GM19328 (cell line): ENCODE measurements around the gene LDHB.
"Not testable (repeated sequence)": the region's sequence is repeated elsewhere in the genome, so short reads cannot be mapped to it uniquely, and the experiment has no call there.

Experiments
- ATAC-seq: cut with Tn5 transposase; IDR thresholded peaks from one replicate; pipeline ENCODE4 v1.9.1; 2021; ENCODE audit warnings: mild to moderate bottlenecking, moderate library complexity; ENCODE audit not compliant: unreplicated experiment

The LDHB gene

DNA sequence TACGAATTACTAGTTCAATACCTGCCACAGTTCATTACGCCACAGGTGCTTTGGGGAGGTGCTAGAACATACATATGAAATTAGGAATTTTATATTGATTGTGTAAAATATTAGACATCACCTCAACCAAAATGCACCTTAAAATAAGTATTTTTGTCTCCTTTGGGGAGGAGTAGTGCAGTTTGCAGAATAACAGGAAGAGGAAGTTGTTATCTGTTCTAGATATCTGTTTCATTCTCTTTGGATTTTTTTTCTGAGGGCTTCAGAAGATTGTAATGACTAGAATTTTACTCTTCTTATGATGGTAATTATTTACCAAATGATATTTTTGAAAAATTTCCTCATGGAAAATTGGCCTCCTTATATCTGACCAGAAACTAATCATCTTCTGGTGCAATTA, 43.1 kb downstream of the LDHB start:
- no peak for ATAC-seq

DNA sequence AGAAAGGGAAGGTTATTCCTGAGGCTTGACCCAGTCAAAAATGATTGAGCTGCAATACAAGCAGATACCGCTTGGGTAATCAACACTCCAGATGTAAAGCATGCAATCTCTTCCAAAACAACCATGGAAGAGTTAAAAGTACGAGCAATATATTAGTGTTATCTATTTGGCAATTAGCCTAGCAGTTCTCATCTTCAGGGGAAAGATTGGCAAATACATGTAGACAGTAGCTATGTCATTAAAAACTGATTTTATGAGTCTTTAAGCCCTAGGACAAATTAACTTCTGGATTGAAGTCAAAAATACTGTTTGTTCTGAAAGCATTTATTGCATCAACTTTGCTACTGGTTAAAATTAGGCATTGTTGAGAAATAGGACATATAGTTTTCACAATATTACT, 43.7 kb downstream of the LDHB start:
- ATAC-seq = no peak

DNA sequence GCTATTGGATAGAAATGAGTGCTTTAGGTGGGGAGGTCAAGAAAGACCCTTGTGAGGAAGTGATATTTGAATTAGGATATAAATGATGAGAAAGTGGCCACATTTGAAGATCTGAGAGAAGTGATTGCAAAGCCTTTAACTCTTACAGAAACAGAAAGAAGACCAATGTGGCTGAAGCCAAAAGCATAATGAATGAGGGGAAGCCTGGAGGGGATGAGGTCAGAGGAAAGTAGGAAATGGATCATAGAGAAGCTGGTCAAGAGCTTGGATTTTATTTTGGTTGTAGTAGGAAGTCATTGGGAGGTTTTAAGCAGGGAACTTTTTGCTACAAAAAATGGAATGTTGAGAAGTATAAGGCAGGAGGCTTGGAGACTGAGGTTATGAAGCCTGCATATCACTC, 49.4 kb downstream of the LDHB start:
- ATAC-seq = no peak

DNA sequence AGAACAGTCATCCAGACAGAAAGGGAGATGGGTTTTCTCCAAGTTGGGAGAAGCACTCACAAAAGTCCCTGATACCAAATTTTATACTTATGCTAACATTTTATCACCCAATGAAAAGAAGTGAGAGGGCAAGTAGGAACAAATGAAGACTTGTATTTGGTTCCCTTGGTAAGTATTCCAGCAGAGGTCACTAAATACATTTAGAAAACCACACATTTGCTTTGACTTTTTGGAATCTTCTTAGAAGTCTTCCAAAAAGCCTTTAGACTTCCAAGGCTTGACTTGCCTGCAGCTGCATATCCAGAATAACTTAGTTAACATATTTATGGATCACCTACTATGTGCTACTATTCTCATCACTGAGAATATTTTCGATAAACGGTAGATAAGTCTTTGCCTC, 49.9 kb downstream of the LDHB start:
- no peak for ATAC-seq

DNA sequence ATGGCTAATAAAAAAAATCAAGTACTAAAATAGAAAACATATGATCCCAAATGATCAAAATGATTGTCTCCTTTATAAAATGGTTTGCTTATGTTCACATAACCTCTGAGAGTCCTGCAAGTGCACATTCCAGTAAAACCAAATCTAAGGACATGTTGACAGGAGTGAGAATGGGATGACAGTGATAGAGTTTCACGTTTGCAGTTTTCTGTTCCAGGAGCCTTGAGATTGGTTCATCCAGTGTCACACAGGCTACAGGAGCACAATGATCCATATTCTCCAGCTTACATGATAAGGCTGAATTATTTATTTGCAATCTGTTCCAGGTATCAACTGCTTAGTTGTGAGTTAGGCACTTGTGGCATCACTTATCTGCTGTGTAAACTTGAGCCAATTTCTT, 51.5 kb downstream of the LDHB start:
- no peak for ATAC-seq

DNA sequence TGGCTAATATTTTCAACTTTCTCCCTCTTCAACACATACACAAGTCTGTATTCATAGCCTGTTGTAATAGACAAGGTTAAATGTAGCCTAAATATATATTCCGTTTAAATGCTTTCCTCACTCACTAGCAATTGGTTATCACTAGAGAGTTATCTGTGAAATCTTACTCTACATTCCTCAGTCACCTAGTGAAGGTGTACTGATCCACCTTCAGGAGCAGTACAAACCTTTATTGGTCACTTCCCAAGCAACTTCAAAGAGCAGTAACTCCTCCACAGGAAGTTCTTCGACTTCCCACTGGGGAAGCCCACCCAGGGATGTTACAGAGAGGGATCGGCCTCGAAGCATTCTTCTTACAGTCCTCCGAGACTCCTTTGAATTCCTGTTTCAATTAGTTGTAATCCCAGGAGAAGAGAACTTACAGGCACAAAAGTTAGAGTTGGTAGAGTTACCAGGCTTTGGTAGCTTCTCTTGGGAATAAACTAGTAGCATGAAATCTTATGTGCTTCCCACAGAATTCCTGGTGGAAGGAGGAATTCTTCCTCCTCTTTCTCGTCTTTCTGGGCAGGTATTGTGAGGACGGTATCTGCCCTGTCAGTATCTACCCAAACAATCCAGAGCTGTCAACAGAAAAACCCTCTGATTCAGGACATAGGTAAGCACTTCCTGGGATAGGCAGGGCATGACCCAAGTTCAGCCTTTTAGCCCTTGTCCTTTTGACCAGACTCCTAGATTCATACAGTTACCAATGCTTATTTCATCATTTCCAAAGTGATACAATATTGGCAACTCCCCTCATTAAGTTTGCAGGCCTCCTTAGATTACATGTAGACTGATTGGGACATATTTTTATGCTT, 53.2 kb downstream of the LDHB start, which contains the start of gene GYS2:
TSS of gene GYS2 (minus strand) at position 603 of the 857 bp plus-strand sequence. CDS start at position 348, 255 bp downstream.
- no peak for ATAC-seq

DNA sequence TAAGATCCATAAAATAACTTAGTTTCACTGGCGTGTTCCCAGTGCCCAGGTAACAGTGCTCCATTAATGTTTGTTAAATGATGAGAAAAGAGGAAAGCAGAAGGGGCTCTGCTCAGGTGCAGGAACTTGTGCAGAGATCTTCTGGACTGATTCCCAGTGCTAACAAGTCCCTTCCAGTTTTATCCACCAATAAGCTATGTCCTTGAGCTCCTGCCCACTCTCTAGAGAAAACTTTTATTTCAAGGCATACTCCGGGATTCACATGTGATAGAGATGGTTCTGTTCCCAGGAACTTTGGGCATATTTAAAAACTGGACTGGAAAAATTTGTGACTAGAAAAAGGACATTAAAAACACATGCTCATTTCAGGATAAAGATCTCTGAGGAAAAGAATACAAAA, 54.9 kb downstream of the LDHB start:
- ATAC-seq = no peak

DNA sequence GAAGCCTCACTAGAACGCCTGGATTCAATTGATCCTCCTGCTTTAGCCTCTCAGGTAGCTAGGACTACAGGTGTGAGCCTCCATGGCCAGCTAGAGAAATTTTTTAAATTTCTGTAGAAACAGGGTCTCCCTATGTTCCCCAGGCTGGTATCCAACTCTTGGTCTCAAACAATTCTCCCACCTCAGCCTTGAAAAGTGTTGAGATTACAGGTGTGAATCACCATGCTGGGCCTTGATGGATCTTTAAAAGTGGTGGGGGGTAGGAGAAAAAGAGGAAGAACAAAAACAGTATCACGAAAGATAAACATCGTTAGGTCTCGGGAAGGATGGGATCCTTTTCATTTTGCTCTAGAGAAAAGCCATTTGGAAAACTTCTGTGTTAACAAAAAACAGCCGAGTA, 57.4 kb downstream of the LDHB start:
- ATAC-seq = no peak

DNA sequence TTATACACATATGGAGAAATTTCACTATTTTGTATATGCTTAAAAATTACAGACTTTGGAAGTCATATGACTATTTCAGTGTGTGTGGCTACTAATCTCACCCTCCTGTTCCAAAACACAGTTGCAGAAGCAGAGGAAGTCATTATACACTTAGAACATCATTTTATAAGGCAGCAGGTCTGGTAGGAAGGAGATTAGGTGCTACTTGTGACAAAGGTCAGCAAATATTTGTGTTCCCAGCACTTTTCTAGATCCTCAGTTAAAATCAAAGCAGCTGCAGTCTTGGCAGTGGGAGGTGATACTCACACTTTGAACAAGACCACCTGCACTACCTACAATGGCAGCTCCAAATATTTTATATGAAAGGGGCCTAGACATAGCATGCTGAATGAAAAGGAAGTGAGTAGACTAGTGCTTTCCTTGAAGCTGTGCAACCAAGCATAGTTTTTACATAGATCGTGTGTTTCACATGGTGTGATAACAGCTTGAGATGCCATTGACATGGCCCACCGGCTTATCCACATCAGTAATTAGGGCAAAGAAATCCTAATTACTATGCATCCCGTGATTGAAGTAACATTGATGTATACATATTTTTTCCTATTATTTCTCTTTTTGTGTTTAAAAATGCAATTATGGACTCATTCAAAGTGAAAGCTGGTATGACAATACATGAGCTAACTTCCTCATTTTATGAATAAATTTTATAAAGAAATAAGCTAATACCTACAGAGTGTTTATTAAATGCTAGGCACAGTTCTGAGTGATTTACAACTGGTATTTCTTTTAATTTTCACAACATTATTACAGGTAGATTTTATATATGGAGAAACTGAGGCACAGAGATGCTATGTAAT, 58.3 kb downstream of the LDHB start:
- no peak for ATAC-seq

DNA sequence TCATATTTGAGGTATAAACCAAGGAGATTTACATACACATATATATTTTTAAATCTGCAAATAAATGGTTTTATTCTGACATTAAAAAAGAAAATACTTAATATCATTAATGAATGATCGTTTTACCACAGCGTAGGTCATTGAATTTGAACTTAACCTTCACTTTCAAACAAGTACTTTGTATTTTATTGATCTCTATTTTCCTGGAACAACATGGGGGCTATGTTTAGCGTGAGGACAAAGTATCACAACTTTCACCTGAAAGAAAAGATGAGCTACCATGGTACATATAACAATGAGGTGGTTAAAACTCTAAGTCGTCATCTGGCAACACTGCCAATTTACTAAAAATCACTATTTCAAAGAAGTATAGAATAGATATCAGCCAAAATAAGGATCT, 59.0 kb downstream of the LDHB start:
- no peak for ATAC-seq

DNA sequence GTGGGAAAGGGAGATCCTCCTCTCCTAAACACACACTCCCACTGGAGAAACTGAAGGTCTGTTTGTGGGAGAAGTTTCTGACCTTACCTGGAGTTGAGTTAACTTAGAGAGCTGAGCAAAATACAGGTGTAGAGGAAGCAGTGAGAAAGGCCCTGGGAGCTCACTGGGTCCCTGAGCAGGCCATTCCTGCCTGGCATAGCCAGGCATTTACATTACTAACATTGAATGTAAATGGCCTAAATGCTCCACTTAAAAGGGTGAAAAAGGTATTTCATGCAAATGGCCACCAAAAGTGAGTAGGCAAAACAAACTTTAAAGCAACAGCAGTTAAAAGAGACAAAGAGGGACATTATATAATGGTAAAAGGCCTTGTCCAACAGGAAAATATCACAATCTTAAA, 62.3 kb downstream of the LDHB start:
- not testable (repeated sequence) for ATAC-seq

DNA sequence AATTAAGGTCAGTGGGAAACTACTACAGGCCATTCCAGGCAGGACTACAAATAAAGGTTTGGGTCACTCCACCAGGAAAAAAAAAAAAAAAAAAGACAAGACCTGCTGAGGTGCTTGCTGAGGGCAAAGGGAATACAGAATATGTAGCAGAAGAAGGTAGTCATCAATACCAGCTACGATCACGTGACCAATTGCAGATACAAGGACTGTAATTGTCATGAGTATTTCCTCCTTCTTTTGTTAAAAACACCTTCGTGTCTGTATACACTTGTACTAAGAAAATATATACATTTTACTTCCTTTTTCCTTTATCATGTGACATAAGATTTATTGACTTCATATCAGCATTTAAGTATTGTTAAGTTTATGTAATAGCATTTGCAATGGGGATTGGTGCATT, 72.2 kb downstream of the LDHB start:
- ATAC-seq = no peak
